HG03432 (cell line): ENCODE data around the gene ZBTB44.

ENCODE experiments used
- ATAC-seq: cut with Tn5 transposase; IDR thresholded peaks from one replicate; pipeline ENCODE4 v1.9.1; 2021; ENCODE audit warnings: mild to moderate bottlenecking, moderate library complexity; ENCODE audit not compliant: unreplicated experiment

ZBTB44 gene

DNA sequence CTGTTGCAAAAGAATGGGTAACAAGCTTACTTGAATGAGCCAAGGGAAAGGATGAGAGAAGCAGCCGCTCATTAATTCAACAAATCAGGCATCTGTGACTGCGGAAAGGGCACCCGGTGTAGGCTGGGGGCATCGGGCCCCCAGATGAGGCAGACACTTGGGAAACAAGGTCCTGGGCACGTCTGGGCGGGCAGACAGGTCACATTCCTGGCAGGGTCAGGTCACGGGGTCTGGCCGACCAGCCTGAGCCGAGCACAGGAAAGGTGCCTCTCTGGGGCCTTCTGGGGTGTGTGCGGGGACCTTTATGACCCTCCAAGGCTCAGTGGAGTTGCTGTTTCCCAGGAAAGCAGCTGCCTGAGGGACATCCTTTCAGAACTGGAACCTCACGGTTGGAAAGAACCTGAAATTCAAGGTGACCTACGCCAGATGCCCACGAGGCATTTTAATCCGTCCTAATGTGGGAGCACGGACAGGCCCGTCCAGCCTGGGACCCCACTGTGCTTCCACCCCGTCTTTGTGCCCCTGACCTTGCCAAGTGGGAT, 98.1 kb downstream of the ZBTB44 start:
- no peak for ATAC-seq

DNA sequence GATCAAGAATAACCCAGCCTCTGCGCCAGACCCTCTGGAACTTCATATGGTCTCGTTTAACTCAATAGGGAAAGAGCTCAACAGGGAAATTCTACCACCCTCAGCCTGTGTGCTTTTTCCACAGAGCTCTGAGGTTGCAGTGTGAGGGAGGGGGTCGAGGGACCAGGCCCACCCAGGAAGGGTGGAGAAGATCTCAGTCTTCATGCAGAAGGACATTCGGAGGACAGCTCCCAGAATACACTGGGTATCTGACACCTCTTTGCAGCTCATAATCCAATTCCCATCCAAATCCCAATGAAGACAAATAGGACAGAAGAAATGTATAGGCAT, 98.5 kb downstream of the ZBTB44 start:
- no peak for ATAC-seq

- ATAC-seq = no peak
Observed at GRCh38 chr11:130215531-130216220, 99.0 kb downstream of the ZBTB44 start.

DNA sequence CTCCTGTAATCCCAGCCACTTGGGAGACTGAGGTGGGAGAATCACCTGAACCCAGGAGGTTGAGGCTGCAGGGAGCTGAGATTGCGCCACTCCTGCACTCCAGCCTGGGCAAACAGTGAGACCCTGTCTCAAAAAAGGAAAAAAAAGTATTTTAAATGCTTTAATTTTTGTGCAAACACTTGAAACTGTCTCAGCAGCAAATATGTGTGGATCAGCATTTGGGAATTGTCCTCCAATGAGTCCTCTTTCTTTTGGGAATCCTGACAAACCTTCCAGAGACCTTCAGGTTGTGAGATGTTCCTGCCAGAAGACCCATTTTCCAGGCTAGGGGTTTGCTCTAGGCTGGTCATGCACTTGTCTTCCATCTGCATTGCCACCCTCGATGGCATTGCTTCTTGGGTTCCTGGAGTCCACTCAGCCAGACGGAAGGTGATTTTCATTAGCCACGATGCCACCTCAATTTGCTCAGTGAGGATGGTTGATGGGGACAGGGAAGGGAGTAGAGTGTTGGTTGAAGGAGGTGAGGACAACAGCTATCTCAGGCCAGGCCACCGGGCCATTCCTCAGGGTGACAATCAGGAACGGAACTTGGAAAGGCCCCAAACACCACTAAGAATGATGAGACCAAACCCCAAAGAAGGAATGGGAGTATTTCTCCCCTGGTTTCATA, 99.7 kb downstream of the ZBTB44 start:
- no peak for ATAC-seq

- ATAC-seq = no peak
Observed at GRCh38 chr11:130213979-130214281, 100.8 kb downstream of the ZBTB44 start.

- ATAC-seq = peak; percentile 88
Observed at GRCh38 chr11:130213143-130213978, 101.4 kb downstream of the ZBTB44 start.

DNA sequence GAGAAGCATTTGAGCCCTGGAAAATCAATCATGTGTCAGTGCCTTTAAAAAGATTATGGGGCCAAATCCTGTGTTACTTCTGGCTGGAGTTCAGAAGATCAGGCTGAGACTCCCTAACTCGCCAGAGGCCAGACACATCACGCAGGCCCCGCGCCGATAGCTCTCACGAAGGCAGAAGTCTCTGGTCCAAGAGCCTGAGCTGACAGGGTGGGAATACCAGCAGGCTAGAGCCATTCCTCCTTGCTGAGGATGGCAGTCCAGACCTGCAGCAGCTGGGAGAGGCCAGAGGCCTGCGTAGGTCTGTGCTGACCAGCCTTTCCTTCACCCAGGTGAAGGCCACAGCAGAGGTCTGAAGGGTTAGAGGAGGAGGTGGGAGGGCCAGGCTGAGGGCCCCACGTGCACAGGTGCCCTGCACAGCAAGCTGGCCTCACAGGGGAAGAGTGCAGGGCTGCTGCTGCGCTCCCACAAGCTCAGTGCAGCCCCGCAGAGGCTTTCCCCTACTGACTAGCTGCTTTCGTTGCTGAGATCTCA, 102.2 kb downstream of the ZBTB44 start:
- peak; percentile 18 for ATAC-seq

GRCh38 chr11:130211781-130212401, 102.8 kb downstream of the ZBTB44 start:
- no peak for ATAC-seq

- ATAC-seq = no peak
Observed at GRCh38 chr11:130211144-130211543, 103.6 kb downstream of the ZBTB44 start.

DNA sequence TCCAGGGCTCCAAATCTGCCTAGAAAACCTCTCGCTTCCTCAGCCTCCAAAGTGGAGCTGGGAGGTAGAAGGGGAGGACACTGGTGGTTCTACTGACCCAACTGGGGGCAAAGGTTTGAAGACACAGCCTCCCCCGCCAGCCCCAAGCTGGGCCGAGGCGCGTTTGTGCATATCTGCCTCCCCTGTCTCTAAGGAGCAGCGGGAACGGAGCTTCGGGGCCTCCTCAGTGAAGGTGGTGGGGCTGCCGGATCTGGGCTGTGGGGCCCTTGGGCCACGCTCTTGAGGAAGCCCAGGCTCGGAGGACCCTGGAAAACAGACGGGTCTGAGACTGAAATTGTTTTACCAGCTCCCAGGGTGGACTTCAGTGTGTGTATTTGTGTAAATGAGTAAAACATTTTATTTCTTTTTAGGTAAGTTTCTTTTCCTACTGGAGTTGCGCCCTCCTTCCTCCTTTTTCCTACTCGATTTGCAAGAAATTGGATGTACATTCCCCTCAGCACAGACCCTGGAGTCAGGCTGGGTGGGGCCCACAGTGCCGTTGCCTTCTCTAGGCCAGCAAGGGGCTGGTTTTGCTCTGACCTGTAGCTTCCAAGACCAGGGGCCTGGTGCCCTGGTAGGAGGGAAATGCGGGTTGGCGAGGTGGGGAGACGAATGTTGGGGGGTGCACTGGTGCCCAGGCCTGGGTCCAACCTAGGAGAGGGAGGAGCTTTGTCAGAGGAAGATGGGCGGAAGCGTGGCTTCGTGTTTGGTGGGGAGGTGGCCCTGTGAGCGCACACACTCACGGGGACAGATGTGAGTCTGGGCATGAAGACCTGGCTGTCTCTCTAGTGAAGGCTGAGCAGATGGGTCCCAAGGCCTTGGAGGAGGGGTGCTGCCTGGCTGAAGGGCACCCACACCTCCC, 104.5 kb downstream of the ZBTB44 start:
- no peak for ATAC-seq

DNA sequence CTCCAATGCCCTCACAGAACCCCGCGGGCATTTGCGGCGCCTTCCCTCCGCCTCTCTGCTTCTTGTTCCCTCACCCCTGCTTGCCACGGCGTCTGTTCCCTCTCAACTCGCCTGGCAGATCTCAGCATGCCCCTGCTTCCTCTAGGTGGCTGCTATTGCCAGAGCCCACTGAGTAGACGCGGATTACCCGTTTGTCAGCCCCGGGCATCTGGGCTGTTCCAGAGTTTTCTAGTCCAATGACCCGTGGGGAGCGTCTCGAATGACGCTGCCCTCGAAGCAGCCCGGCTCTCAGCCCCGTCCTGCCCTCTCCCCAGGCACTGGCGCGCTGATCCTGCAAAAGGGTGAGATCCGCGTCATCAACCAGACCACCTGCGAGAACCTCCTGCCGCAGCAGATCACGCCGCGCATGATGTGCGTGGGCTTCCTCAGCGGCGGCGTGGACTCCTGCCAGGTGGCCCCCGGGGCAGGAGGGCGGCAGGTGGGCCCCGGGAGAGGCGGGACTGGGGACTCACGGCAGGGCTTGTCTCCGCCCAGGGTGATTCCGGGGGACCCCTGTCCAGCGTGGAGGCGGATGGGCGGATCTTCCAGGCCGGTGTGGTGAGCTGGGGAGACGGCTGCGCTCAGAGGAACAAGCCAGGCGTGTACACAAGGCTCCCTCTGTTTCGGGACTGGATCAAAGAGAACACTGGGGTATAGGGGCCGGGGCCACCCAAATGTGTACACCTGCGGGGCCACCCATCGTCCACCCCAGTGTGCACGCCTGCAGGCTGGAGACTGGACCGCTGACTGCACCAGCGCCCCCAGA, 105.4 kb downstream of the ZBTB44 start:
- ATAC-seq = no peak

DNA sequence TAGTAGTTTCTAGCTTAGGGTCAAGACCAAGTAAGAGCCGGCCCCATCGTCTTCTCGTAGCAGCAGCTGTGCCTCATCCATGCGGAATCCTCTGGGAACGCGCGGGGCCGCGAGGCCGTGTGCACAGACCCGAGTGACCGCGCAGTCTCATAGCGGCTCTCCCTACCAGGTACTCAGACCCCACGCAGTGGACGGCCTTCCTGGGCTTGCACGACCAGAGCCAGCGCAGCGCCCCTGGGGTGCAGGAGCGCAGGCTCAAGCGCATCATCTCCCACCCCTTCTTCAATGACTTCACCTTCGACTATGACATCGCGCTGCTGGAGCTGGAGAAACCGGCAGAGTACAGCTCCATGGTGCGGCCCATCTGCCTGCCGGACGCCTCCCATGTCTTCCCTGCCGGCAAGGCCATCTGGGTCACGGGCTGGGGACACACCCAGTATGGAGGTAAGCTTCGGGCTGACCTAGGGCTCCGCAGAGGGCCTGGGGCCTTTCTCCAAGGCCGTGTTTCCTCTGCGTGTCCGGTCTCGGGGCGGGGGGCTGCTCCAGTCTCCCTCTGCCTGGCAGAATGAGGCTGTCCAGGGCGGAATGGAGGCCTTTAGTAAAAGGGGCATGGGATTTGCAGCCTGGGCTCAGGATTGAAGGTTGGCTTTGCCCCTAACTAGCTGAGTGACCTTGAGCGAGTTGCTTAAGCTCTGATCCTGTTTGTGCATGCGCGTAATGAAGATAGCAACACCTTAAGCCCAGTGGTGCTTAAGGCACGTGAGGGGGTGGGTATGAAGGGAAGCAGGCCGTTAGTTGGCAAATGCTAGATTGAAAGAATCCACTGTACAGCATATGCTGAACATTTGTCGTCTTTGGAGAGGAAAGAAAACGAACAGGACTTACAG, 106.2 kb downstream of the ZBTB44 start:
- ATAC-seq = no peak

DNA sequence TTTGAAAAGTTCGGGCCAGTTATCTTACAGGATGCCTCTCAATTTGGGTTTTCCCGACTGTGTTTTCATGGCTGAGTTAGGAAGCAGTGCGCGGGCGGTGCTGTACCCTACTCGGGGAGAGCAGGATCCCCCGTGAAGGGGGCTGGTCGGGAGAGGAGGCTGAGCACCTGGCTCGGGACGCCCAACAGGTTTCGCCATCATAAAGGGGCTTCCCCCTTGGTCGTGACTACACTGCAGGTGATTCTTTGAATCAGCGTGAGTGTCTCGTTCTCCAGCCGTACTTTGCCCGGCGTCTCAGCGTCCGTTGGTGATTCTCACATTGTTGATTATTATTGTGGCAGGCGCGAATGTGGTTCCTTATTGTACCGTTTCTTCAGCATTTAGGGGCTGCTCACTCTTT, 108.6 kb downstream of the ZBTB44 start:
- no peak for ATAC-seq

DNA sequence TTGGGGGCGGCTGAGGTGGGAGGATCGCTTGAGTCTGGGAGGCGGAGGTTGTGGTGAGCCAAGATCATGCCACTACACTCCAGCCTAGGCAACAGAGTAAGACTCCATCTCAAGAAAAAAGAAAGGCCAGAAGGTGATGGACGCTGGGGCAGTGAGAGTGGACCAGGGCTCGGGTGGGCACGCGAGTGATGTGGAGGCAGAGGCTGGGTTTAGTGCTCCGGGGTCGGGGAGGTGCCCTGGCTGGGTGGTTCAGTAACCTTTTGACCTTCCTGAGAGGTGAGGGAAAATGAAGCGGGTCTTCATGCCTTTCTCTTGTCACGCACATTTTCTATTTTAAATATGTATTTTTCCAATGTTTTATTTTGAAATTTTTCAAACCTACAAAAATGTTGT, 110.0 kb downstream of the ZBTB44 start:
- ATAC-seq = no peak

GRCh38 chr11:130203766-130204702, 110.7 kb downstream of the ZBTB44 start:
- ATAC-seq = no peak

DNA sequence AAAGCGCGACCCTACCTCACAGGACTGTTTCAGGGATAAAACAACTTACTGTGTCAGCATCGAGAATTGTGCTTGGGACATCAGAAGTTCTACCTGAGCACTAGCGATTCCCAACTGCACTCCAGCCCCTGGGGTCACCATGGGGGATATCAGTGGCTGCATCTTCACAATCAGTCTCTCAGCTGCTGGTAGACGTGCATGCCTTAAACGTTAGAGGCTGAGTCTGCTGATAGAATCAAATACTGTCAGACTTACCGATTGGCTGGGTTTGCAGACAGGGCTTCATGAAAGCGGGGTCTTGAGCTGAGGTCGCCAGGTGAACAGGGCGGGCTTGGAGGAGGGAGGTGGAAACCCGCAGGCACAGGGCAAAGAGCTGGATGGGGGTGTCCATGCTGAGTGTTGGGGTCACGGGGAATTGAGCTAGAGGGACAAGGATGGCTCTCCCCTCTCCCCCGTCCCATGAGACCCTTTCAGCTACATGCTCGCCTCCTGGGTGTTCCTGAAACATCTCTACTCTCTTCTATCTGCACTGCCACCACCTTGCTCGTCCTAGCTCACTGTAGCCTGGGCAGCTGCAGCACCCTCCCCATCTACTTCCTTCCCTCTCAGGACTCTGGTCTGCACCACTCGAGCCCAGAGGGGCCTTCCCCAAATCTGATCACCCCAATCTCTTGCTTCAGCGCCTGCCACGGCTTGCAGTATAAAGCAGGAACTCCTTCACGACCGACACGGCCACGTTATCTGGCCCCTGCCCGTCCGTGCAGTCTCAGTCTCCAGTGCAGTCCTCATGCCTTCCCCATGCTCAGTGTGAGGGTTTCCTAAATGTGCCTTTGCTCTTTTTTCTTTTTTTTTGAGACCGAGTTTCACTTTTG, 111.7 kb downstream of the ZBTB44 start:
- no peak for ATAC-seq
